HL-60 (cell line): Measurements from ENCODE around the gene PARVB.

Source experiments
- POLR2AphosphoS5 ChIP-seq: IDR thresholded peaks from 2 replicates; pipeline ENCODE4 v1.6.1; 2012; ENCODE audit warnings: low read depth
- TF ChIP-seq, protein P1 (sequence below): IDR thresholded peaks from one replicate; pipeline ENCODE4 v1.5.1; 2011; ENCODE audit warnings: low read length, control low read depth, inconsistent platforms; ENCODE audit not compliant: insufficient read depth
- TF ChIP-seq, protein P2 (sequence below): IDR thresholded peaks from 2 replicates; pipeline ENCODE4 v1.6.1; 2012; ENCODE audit warnings: low read depth; ENCODE audit not compliant: insufficient replicate concordance

DNA sequence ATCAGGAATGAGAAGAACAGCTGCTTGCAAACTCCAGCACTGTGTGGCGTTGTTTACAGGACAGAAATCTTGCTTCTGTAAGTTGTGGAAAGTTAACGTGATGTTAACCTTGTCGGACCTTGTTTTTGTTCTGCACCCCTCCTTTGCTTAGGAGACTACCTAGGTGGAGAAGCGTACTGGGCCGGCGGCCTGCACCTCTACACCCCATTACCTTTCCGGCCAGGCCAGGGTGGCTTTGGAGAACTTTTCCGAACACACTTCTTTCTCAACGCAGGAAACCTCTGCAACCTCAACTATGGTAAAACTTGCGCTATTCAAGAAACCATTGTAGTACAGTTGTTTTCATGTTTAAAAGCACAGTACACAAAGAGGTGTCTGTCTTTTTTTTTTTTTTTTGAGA lies 35.1 kb upstream of the PARVB start:
- TF ChIP-seq, protein P1, sequence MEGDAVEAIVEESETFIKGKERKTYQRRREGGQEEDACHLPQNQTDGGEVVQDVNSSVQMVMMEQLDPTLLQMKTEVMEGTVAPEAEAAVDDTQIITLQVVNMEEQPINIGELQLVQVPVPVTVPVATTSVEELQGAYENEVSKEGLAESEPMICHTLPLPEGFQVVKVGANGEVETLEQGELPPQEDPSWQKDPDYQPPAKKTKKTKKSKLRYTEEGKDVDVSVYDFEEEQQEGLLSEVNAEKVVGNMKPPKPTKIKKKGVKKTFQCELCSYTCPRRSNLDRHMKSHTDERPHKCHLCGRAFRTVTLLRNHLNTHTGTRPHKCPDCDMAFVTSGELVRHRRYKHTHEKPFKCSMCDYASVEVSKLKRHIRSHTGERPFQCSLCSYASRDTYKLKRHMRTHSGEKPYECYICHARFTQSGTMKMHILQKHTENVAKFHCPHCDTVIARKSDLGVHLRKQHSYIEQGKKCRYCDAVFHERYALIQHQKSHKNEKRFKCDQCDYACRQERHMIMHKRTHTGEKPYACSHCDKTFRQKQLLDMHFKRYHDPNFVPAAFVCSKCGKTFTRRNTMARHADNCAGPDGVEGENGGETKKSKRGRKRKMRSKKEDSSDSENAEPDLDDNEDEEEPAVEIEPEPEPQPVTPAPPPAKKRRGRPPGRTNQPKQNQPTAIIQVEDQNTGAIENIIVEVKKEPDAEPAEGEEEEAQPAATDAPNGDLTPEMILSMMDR = no peak
- TF ChIP-seq, protein P2, sequence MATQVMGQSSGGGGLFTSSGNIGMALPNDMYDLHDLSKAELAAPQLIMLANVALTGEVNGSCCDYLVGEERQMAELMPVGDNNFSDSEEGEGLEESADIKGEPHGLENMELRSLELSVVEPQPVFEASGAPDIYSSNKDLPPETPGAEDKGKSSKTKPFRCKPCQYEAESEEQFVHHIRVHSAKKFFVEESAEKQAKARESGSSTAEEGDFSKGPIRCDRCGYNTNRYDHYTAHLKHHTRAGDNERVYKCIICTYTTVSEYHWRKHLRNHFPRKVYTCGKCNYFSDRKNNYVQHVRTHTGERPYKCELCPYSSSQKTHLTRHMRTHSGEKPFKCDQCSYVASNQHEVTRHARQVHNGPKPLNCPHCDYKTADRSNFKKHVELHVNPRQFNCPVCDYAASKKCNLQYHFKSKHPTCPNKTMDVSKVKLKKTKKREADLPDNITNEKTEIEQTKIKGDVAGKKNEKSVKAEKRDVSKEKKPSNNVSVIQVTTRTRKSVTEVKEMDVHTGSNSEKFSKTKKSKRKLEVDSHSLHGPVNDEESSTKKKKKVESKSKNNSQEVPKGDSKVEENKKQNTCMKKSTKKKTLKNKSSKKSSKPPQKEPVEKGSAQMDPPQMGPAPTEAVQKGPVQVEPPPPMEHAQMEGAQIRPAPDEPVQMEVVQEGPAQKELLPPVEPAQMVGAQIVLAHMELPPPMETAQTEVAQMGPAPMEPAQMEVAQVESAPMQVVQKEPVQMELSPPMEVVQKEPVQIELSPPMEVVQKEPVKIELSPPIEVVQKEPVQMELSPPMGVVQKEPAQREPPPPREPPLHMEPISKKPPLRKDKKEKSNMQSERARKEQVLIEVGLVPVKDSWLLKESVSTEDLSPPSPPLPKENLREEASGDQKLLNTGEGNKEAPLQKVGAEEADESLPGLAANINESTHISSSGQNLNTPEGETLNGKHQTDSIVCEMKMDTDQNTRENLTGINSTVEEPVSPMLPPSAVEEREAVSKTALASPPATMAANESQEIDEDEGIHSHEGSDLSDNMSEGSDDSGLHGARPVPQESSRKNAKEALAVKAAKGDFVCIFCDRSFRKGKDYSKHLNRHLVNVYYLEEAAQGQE = no peak
- TF ChIP-seq POLR2AphosphoS5 = no peak
